Heart left ventricle (tissue), 13 donors: ENCODE measurements around the gene BCAR1.

ENCODE experiments used
- CTCF ChIP-seq, 12 donors: fragments of 200-600 bp; sonication (generic) in 4 of 12; IDR thresholded peaks; one replicate each; pipeline versions ENCODE4 v1.5.0 to v1.8.0; 2018 to 2022; ENCODE audit warnings: antibody characterized with exemption in 12 of 12, mild to moderate bottlenecking in 5 of 12
- POLR2A ChIP-seq, 2 donors: fragments of 450-650 bp; IDR thresholded peaks; one replicate each; pipeline ENCODE4 v1.6.1; 2017; ENCODE audit warnings: antibody characterized with exemption in 2 of 2, mild to moderate bottlenecking in 2 of 2, moderate library complexity in 2 of 2
- donor health status: ischemic (EF 13 %, LVEDD 7.1; RV severe dilation, severe dysfunction).
- donor health status: DM: no; HTN: yes; CAD: no.
- donor health status: DM: no; HTN: no; CAD: no.
- donor health status: ischemic (EF 25% LVEDD 6.9; RV normal size, moderate dysfunction).
- donor health status: ischemic (EF 25% LVEDD 5.7; RV mildly dilated, moderate dysfunction).
- donor health status: ischemic (EF 35%, LVEDD 5.7; RV mildly dilated, moderate dysfunction).
- donor health status: nonischemic (EF 11% LVEDD 7.7; RV severe dilation, severe dysfunction).
- donor health status: DM: yes; HTN: yes; CAD: no.
- donor health status: PGD.
- donor health status: ischemic (EF 29% LVEDD 5.4; RV normal size, mild dysfunction).
- donor health status: nonischemic (EF 23%, LVEDD 6.1; RV moderate dilation, normal function).

- TF ChIP-seq CTCF (IDR thresholded peaks at IDR 0.05) (no peak), POLR2A (IDR thresholded peaks at IDR 0.05) (no peak)
Observed at GRCh38 chr16:75279305-75279704, 27.9 kb upstream of the BCAR1 start.
